Mesenchymal stem cell (in vitro differentiated cells and primary cell): ENCODE results near the gene SPP2.

ENCODE experiments used
- DNase-seq: peaks from one replicate; pipeline ENCODE4 v3.0.0-alpha.2; 2013
- H2AFZ ChIP-seq: one replicate; pipeline ENCODE4 v1.6.1; 2013; ENCODE audit warnings: low read depth, mild to moderate bottlenecking, control low read depth, inconsistent platforms, low read length, moderate library complexity
- H2AK5ac ChIP-seq: 2 replicates; pipeline ENCODE4 v1.6.1; 2013; ENCODE audit warnings: low read length, moderate library complexity, mild to moderate bottlenecking, inconsistent platforms; ENCODE audit not compliant: severe bottlenecking
- H2BK120ac ChIP-seq: one replicate; pipeline ENCODE4 v1.6.1; 2013; ENCODE audit warnings: low read depth, mild to moderate bottlenecking, inconsistent platforms, low read length, moderate library complexity
- H2BK12ac ChIP-seq, 2 experiments: one replicate each; pipeline ENCODE4 v1.6.1; 2013; ENCODE audit warnings: inconsistent platforms in 2 of 2, low read length in 2 of 2, mild to moderate bottlenecking in 2 of 2, moderate library complexity in 2 of 2, control low read depth in 1 of 2
- H2BK15ac ChIP-seq: one replicate; pipeline ENCODE4 v1.6.1; 2013; ENCODE audit warnings: mild to moderate bottlenecking, low read depth, inconsistent platforms; ENCODE audit not compliant: poor library complexity, severe bottlenecking
- H2BK5ac ChIP-seq: 2 replicates; pipeline ENCODE4 v1.6.1; 2013; ENCODE audit warnings: low read depth, mild to moderate bottlenecking, low read length, control low read depth, inconsistent platforms; ENCODE audit not compliant: poor library complexity, severe bottlenecking
- H3K14ac ChIP-seq, 2 experiments: one replicate each; pipeline ENCODE4 v1.6.1; 2013; ENCODE audit warnings: inconsistent platforms in 2 of 2, low read length in 2 of 2, control low read depth in 1 of 2, mild to moderate bottlenecking in 1 of 2, moderate library complexity in 1 of 2
- H3K18ac ChIP-seq, 2 experiments: one replicate each; pipeline ENCODE4 v1.6.1; 2013; ENCODE audit warnings: inconsistent platforms in 2 of 2, low read length in 2 of 2, control low read depth in 1 of 2, low read depth in 1 of 2, mild to moderate bottlenecking in 1 of 2
- H3K23ac ChIP-seq, 2 experiments: one replicate each; pipeline ENCODE4 v1.6.1; 2013; ENCODE audit warnings: inconsistent platforms in 2 of 2, low read length in 2 of 2, mild to moderate bottlenecking in 2 of 2, moderate library complexity in 2 of 2, control low read depth in 1 of 2
- H3K27ac ChIP-seq: 2 replicates; pipeline ENCODE4 v1.5.1; 2013; ENCODE audit warnings: mild to moderate bottlenecking, moderate library complexity, low read length, control low read depth, inconsistent platforms; ENCODE audit not compliant: poor library complexity, severe bottlenecking
- H3K27me3 ChIP-seq, 2 experiments: 2 replicates each; pipeline versions ENCODE4 v1.6.1 to v1.7.0; 2013; ENCODE audit warnings: low read length in 2 of 2, mild to moderate bottlenecking in 2 of 2, moderate library complexity in 2 of 2, control low read depth in 1 of 2, inconsistent platforms in 1 of 2; ENCODE audit not compliant: control insufficient read depth in 1 of 2, insufficient read depth in 1 of 2
- H3K36me3 ChIP-seq, 2 experiments: 2 replicates each; pipeline versions ENCODE4 v1.6.1 to v1.7.0; 2013; ENCODE audit warnings: low read length in 2 of 2, control low read depth in 1 of 2, inconsistent platforms in 1 of 2, low read depth in 1 of 2, mild to moderate bottlenecking in 1 of 2; ENCODE audit not compliant: insufficient read depth in 2 of 2, control insufficient read depth in 1 of 2
- H3K4ac ChIP-seq, 2 experiments: one replicate each; pipeline ENCODE4 v1.6.1; 2013; ENCODE audit warnings: inconsistent platforms in 2 of 2, low read length in 2 of 2, mild to moderate bottlenecking in 2 of 2, moderate library complexity in 2 of 2, control low read depth in 1 of 2, low read depth in 1 of 2
- H3K4me1 ChIP-seq: 2 replicates; pipeline ENCODE4 v1.6.1; 2013; ENCODE audit warnings: low read depth, low read length, control low read depth; ENCODE audit not compliant: control insufficient read depth, insufficient read depth
- H3K4me2 ChIP-seq: 2 replicates; pipeline ENCODE4 v1.6.1; 2013; ENCODE audit warnings: low read length, mild to moderate bottlenecking, inconsistent platforms; ENCODE audit not compliant: poor library complexity, severe bottlenecking
- H3K4me3 ChIP-seq, 2 experiments: 2 replicates each; pipeline versions ENCODE4 v1.5.1 to v1.7.0; 2013; ENCODE audit warnings: low read length in 2 of 2, mild to moderate bottlenecking in 2 of 2, control low read depth in 1 of 2, low read depth in 1 of 2; ENCODE audit not compliant: insufficient read depth in 1 of 2
- H3K79me1 ChIP-seq: replicated peaks from 2 replicates; pipeline ENCODE4 v1.6.1; 2013; ENCODE audit warnings: mild to moderate bottlenecking, control low read depth, low read length, inconsistent platforms; ENCODE audit not compliant: poor library complexity, severe bottlenecking
- H3K9ac ChIP-seq: 2 replicates; pipeline ENCODE4 v1.7.0; 2013; ENCODE audit warnings: mild to moderate bottlenecking, low read length, moderate library complexity
- H3K9me3 ChIP-seq: 2 replicates; pipeline ENCODE4 v1.7.0; 2013; ENCODE audit warnings: mild to moderate bottlenecking, low read length; ENCODE audit not compliant: control insufficient read depth
- H4K8ac ChIP-seq: one replicate; pipeline ENCODE4 v1.6.1; 2013; ENCODE audit warnings: inconsistent platforms, mild to moderate bottlenecking, low read length, moderate library complexity
- H4K91ac ChIP-seq: one replicate; pipeline ENCODE4 v1.6.1; 2013; ENCODE audit warnings: mild to moderate bottlenecking, low read length, inconsistent platforms
- WGBS: methylation state at CpG from one replicate; pipeline ENCODE4 v1.1.7; 2013; ENCODE audit warnings: mixed read lengths; 5-methylcytosine and 5-hydroxymethylcytosine counted together

SPP2 gene

GRCh38 chr2:234075947-234076346 is 25.4 kb downstream of the SPP2 start:
- Histone ChIP-seq H3K4me2 (no peak overlapping the region), H2BK120ac (no peak overlapping the region), H4K8ac (no peak overlapping the region), H2BK15ac (no peak overlapping the region), H3K4ac (no peak overlapping the region), H2AFZ (no peak overlapping the region), H3K4me3 (no peak overlapping the region), H4K91ac (no peak overlapping the region), H2AK5ac (no peak overlapping the region), H3K14ac (no peak overlapping the region), H2BK5ac (no peak overlapping the region), H3K9me3 (no peaks in the 10 kb centered on the region), H3K79me1 (no peaks in the 10 kb centered on the region), H3K4me1 (no peaks in the 10 kb centered on the region), H3K18ac (no peak overlapping the region), H3K9ac (no peak overlapping the region), H3K27me3 (no peaks in the 10 kb centered on the region), H3K36me3 (no peaks in the 10 kb centered on the region), H2BK12ac (no peak overlapping the region), H3K23ac (no peak overlapping the region), H3K27ac (no peak overlapping the region)
- 85% methylated on average over 7 of the region's 8 CpGs for WGBS
- no peak for DNase-seq

- Histone ChIP-seq H3K14ac (no peak overlapping the region), H2AFZ (no peak overlapping the region), H3K4ac (no peak overlapping the region), H3K4me3 (no peak overlapping the region), H3K27me3 (no peaks in the 10 kb centered on the region), H2AK5ac (no peak overlapping the region), H4K8ac (no peak overlapping the region), H4K91ac (no peak overlapping the region), H3K4me2 (no peak overlapping the region), H2BK15ac (no peak overlapping the region), H3K9me3 (no peaks in the 10 kb centered on the region), H2BK5ac (no peak overlapping the region), H3K23ac (no peak overlapping the region), H2BK120ac (no peak overlapping the region), H3K4me1 (no peaks in the 10 kb centered on the region), H3K36me3 (no peaks in the 10 kb centered on the region), H3K79me1 (no peaks in the 10 kb centered on the region), H3K9ac (no peak overlapping the region), H3K18ac (no peak overlapping the region), H3K27ac (no peak overlapping the region), H2BK12ac (no peak overlapping the region)
- no peak for DNase-seq
- WGBS = 96% methylated on average over 3 of the region's 3 CpGs
Observed at GRCh38 chr2:234076451-234076850, 25.9 kb downstream of the SPP2 start.

GRCh38 chr2:234078129-234078528 is 27.6 kb downstream of the SPP2 start:
- Histone ChIP-seq H3K36me3 (no peaks in the 10 kb centered on the region), H3K23ac (no peak overlapping the region), H2AK5ac (no peak overlapping the region), H3K4me2 (no peak overlapping the region), H3K4me1 (peaks cover 4% of the 10 kb centered on the region), H2AFZ (no peak overlapping the region), H3K27ac (no peak overlapping the region), H2BK12ac (no peak overlapping the region), H4K91ac (no peak overlapping the region), H3K4ac (no peak overlapping the region), H3K14ac (no peak overlapping the region), H3K9ac (no peak overlapping the region), H3K9me3 (no peaks in the 10 kb centered on the region), H2BK120ac (no peak overlapping the region), H3K4me3 (no peak overlapping the region), H2BK15ac (no peak overlapping the region), H3K18ac (no peak overlapping the region), H2BK5ac (no peak overlapping the region), H3K27me3 (peaks cover 0 to 4% of the 10 kb centered on the region in 2 experiments), H3K79me1 (no peaks in the 10 kb centered on the region), H4K8ac (no peak overlapping the region)
- no peak for DNase-seq
- 100% methylated on average over 1 of the region's 2 CpGs for WGBS

- Histone ChIP-seq H3K4me1 (peaks cover 9% of the 10 kb centered on the region), H3K18ac (no peak overlapping the region), H3K23ac (no peak overlapping the region), H3K4ac (no peak overlapping the region), H2AFZ (no peak overlapping the region), H3K14ac (no peak overlapping the region), H3K9me3 (no peaks in the 10 kb centered on the region), H4K91ac (no peak overlapping the region), H3K4me2 (no peak overlapping the region), H3K79me1 (no peaks in the 10 kb centered on the region), H3K9ac (no peak overlapping the region), H2AK5ac (no peak overlapping the region), H2BK12ac (no peak overlapping the region), H3K4me3 (no peak overlapping the region), H3K27ac (no peak overlapping the region), H3K27me3 (peaks cover 0 to 8% of the 10 kb centered on the region in 2 experiments), H3K36me3 (no peaks in the 10 kb centered on the region), H4K8ac (no peak overlapping the region), H2BK120ac (no peak overlapping the region), H2BK5ac (no peak overlapping the region), H2BK15ac (no peak overlapping the region)
- no peak for DNase-seq
- 85% methylated on average over 15 of the region's 15 CpGs for WGBS
Observed at GRCh38 chr2:234081970-234082822, 31.7 kb downstream of the SPP2 start.
